Left lobe of liver (tissue), 1 donor: Measurements from ENCODE around the gene ADISSP. TPM values are rescaled to one million over a fixed set of nuclear protein-coding genes. Genes with fewer than 3 reads are reported as not detected.

ENCODE experiments used
- total RNA-seq: library from RNA; stranded (reverse); gene quantifications from one replicate; pipeline ENCODE4 v1.2.1, GENCODE V29; 2021
- donor health status: DM: no; HTN: yes; CAD: no.

Gene ADISSP
- total RNA-seq, 1 donor from 2014 or later, result 10.6 TPM

Other genes starting within 250 kb of the ADISSP start
- not detected for gene GFRA4, start 104.4 kb downstream of the ADISSP start, total RNA-seq
- 0.48 TPM for gene ADAM33, start 85.7 kb downstream of the ADISSP start, total RNA-seq
- gene SIGLEC1, start 55.2 kb downstream of the ADISSP start, total RNA-seq, result 5.9 TPM
- gene HSPA12B, start 35.1 kb downstream of the ADISSP start, total RNA-seq, result 1.4 TPM
- gene SPEF1, start 13.7 kb upstream of the ADISSP start, total RNA-seq, result 0.10 TPM
- 39.4 TPM for gene CENPB, start 19.0 kb upstream of the ADISSP start, total RNA-seq
- 12.4 TPM for gene CDC25B, start 28.6 kb upstream of the ADISSP start, total RNA-seq
- gene AP5S1, start 52.8 kb upstream of the ADISSP start, total RNA-seq, result 9.7 TPM
- 21.9 TPM for gene MAVS, start 79.1 kb upstream of the ADISSP start, total RNA-seq
- 14.7 TPM for gene PANK2, start 121.6 kb upstream of the ADISSP start, total RNA-seq
- gene RNF24, start 247.8 kb upstream of the ADISSP start, total RNA-seq, result 1.4 TPM